DND-41 (cell line): ENCODE results near the gene LRP11.
"Not testable (repeated sequence)": the region's sequence is repeated elsewhere in the genome, so short reads cannot be mapped to it uniquely, and the experiment has no call there.

ENCODE experiments used
- ATAC-seq: fragments of 200-7000 bp; cut with Tn5 transposase; 3 replicates; pipeline ENCODE4 v1.9.1; 2021; ENCODE audit warnings: low read depth; ENCODE audit not compliant: insufficient read depth
- DNase-seq: peaks from one replicate; pipeline ENCODE4 v3.0.0-alpha.2; 2020
- H2AFZ ChIP-seq: 2 replicates; pipeline ENCODE4 v1.6.0; 2012; ENCODE audit warnings: low read depth, low read length
- H3K27ac ChIP-seq: 2 replicates; pipeline ENCODE4 v1.5.1; 2012; ENCODE audit warnings: low read length, inconsistent platforms
- H3K27me3 ChIP-seq: fragments of 200-600 bp; sonication (generic); 2 replicates; pipeline ENCODE4 v1.6.0; 2012; ENCODE audit warnings: low read length, mild to moderate bottlenecking, inconsistent platforms; ENCODE audit not compliant: insufficient read depth, poor library complexity
- H3K36me3 ChIP-seq: 2 replicates; pipeline ENCODE4 v1.5.1; 2012; ENCODE audit warnings: low read length, inconsistent platforms; ENCODE audit not compliant: insufficient read depth
- H3K4me1 ChIP-seq: 2 replicates; pipeline ENCODE4 v1.5.1; 2012; ENCODE audit warnings: mild to moderate bottlenecking, low read length; ENCODE audit not compliant: insufficient read depth
- H3K4me2 ChIP-seq: 2 replicates; pipeline ENCODE4 v1.6.0; 2012; ENCODE audit warnings: mild to moderate bottlenecking, moderate library complexity, low read length, inconsistent platforms; ENCODE audit not compliant: insufficient read depth
- H3K4me3 ChIP-seq, 2 experiments: fragments of 200-600 bp in 1 of 2; shearing (Covaris generic) in 1 of 2; 2 replicates each; pipeline ENCODE4 v1.5.1; 2012 to 2016; ENCODE audit warnings: inconsistent platforms in 2 of 2, low read length in 2 of 2, mild to moderate bottlenecking in 2 of 2, low read depth in 1 of 2, moderate library complexity in 1 of 2
- H3K79me2 ChIP-seq: 2 replicates; pipeline ENCODE4 v1.6.0; 2012; ENCODE audit warnings: low read length, inconsistent platforms; ENCODE audit not compliant: insufficient read depth
- H3K9ac ChIP-seq: 2 replicates; pipeline ENCODE4 v1.6.0; 2012; ENCODE audit warnings: low read depth, mild to moderate bottlenecking, inconsistent platforms, low read length, moderate library complexity
- H3K9me3 ChIP-seq: 2 replicates; pipeline ENCODE4 v1.5.1; 2012; ENCODE audit warnings: low read length, moderate library complexity, mild to moderate bottlenecking, inconsistent platforms; ENCODE audit not compliant: insufficient read depth, severe bottlenecking
- H4K20me1 ChIP-seq: 2 replicates; pipeline ENCODE4 v1.6.0; 2012; ENCODE audit warnings: low read length; ENCODE audit not compliant: insufficient read depth
- CTCF ChIP-seq: IDR thresholded peaks from 2 replicates; pipeline ENCODE4 v1.5.1; 2012; ENCODE audit warnings: borderline replicate concordance, low read length, moderate library complexity, mild to moderate bottlenecking; ENCODE audit not compliant: poor library complexity, severe bottlenecking; ENCODE audit errors: extremely low read depth
- EZH2 ChIP-seq: IDR thresholded peaks from 3 replicates; pipeline ENCODE4 v1.6.1; 2012; ENCODE audit warnings: borderline replicate concordance, low read depth, mild to moderate bottlenecking, moderate library complexity, low read length, inconsistent platforms; ENCODE audit not compliant: severe bottlenecking

Gene LRP11

GRCh38 chr6:149863698-149864577 lies at the start of gene LRP11:
LRP11 (minus strand) TSS chr6:149864359; CDS start chr6:149864020, 339 bp downstream.
- peaks cover 4% of the 10 kb centered on the region; the same call in 1 of the 2 replicates for H3K79me2 ChIP-seq
- H3K27me3 ChIP-seq = peaks cover 12% of the 10 kb centered on the region
- H4K20me1 ChIP-seq = peaks cover 12% of the 10 kb centered on the region; the same call in 1 of the 2 replicates
- peak within 1 kb of the TSS; percentile 66 to 94 for H3K4me3 ChIP-seq
- ATAC-seq (peak; percentile 86), DNase-seq (peak; percentile 82)
- no peaks in the 10 kb centered on the region for H3K9me3 ChIP-seq
- H3K4me2 ChIP-seq = peak within 1 kb of the TSS; percentile 100
- TF ChIP-seq CTCF (no peak), EZH2 (no peak)
- H3K9ac ChIP-seq = peak within 1 kb of the TSS; percentile 74
- H3K36me3 ChIP-seq = no peaks in the 10 kb centered on the region
- peaks cover 30% of the 10 kb centered on the region for H3K4me1 ChIP-seq
- H3K27ac ChIP-seq = peak within 1 kb of the TSS; percentile 63
- H2AFZ ChIP-seq = peak within 1 kb of the TSS; percentile 89

- no peaks in the 10 kb centered on the region for H3K4me1 ChIP-seq
- TF ChIP-seq EZH2 (no peak), CTCF (no peak)
- ATAC-seq = no peak
- peaks cover 18% of the 10 kb centered on the region for H3K27me3 ChIP-seq
- DNase-seq = no peak
- no peak overlapping the region for H3K9ac ChIP-seq
- H3K4me2 ChIP-seq = no peak overlapping the region
- no peak overlapping the region for H2AFZ ChIP-seq
- peaks cover 6% of the 10 kb centered on the region for H3K9me3 ChIP-seq
- no peak overlapping the region for H3K4me3 ChIP-seq
- no peaks in the 10 kb centered on the region for H3K79me2 ChIP-seq
- no peaks in the 10 kb centered on the region for H3K36me3 ChIP-seq
- no peaks in the 10 kb centered on the region; the same call in 1 of the 2 replicates for H4K20me1 ChIP-seq
- H3K27ac ChIP-seq = no peak overlapping the region
Observed at GRCh38 chr6:149913540-149914240, 49.5 kb upstream of the LRP11 start.

GRCh38 chr6:149913085-149913484 lies 48.9 kb upstream of the LRP11 start:
- DNase-seq (no peak), ATAC-seq (no peak)
- H3K4me1 ChIP-seq = no peaks in the 10 kb centered on the region
- no peaks in the 10 kb centered on the region for H3K36me3 ChIP-seq
- H3K4me2 ChIP-seq = no peak overlapping the region
- H3K79me2 ChIP-seq = no peaks in the 10 kb centered on the region
- H3K9me3 ChIP-seq = peaks cover 12% of the 10 kb centered on the region
- H3K27me3 ChIP-seq = peaks cover 18% of the 10 kb centered on the region
- TF ChIP-seq EZH2 = no peak
- TF ChIP-seq CTCF = no peak
- H3K4me3 ChIP-seq = no peak overlapping the region
- H3K9ac ChIP-seq = no peak overlapping the region
- H2AFZ ChIP-seq = no peak overlapping the region
- H3K27ac ChIP-seq = no peak overlapping the region
- H4K20me1 ChIP-seq = no peaks in the 10 kb centered on the region; the same call in 1 of the 2 replicates

GRCh38 chr6:149912680-149913079 lies 48.5 kb upstream of the LRP11 start:
- H3K9ac ChIP-seq, H4K20me1 ChIP-seq, H3K4me1 ChIP-seq, H2AFZ ChIP-seq, ATAC-seq, H3K4me3 ChIP-seq, H3K79me2 ChIP-seq, H3K27ac ChIP-seq, DNase-seq, H3K36me3 ChIP-seq, H3K4me2 ChIP-seq: not testable (repeated sequence)
- Histone ChIP-seq H3K9me3 (peaks cover 14% of the 10 kb centered on the region), H3K27me3 (peaks cover 18% of the 10 kb centered on the region)
